Stomach (tissue), 9 donors: Measurements from ENCODE around the gene MBP. TPM values are rescaled to one million over a fixed set of nuclear protein-coding genes. Genes with fewer than 3 reads are reported as not detected.

Experiments
- DNase-seq, 2 donors: peaks; one replicate each; pipeline versions ENCODE4 v3.0.0 to v3.0.0-alpha.2; 2013 to 2019
- H3K27ac ChIP-seq, 5 donors: fragments of 200-600 bp in 4 of 5; sonication (generic) in 4 of 5; one replicate each; pipeline ENCODE4 v1.5.1; 2013 to 2019; ENCODE audit warnings: mild to moderate bottlenecking in 1 of 5, moderate library complexity in 1 of 5
- H3K27me3 ChIP-seq, 3 donors: fragments of 200-600 bp; sonication (generic); one replicate each; pipeline ENCODE4 v1.5.1; 2017 to 2019; ENCODE audit warnings: mixed run types in 1 of 3
- H3K36me3 ChIP-seq, 4 donors: fragments of 200-600 bp; sonication (generic); 1 replicate in 3 of 4; 2 replicates in 1 of 4; pipeline ENCODE4 v1.5.1; 2016 to 2019
- H3K4me1 ChIP-seq, 4 donors: fragments of 200-600 bp; sonication (generic); one replicate each; pipeline ENCODE4 v1.5.1; 2016 to 2019
- H3K4me3 ChIP-seq, 4 donors: fragments of 200-600 bp; sonication (generic) in 3 of 4; one replicate each; pipeline ENCODE4 v1.5.1; 2016 to 2019; ENCODE audit warnings: mild to moderate bottlenecking in 1 of 4
- H3K9me3 ChIP-seq, 4 donors: fragments of 200-600 bp; sonication (generic); one replicate each; pipeline ENCODE4 v1.5.1; 2016 to 2019
- CTCF ChIP-seq, 7 experiments: fragments of 450-650 bp in 4 of 7; fragments of 200-600 bp in 3 of 7; sonication (generic) in 3 of 7; IDR thresholded peaks; one replicate each; pipeline ENCODE4 v1.5.1; 2016 to 2019; ENCODE audit warnings: antibody characterized with exemption in 7 of 7, control low read depth in 2 of 7, mild to moderate bottlenecking in 1 of 7
- EP300 ChIP-seq: sonication (generic); formaldehyde crosslinking; IDR thresholded peaks from one replicate; pipeline ENCODE4 v1.6.1; 2017; ENCODE audit warnings: antibody characterized with exemption
- POLR2A ChIP-seq, 4 donors: fragments of 450-650 bp; IDR thresholded peaks; one replicate each; pipeline ENCODE4 v1.6.1; 2016; ENCODE audit warnings: antibody characterized with exemption in 4 of 4, control low read depth in 2 of 4, mild to moderate bottlenecking in 1 of 4, moderate library complexity in 1 of 4
- POLR2AphosphoS5 ChIP-seq, 3 donors: sonication (generic); formaldehyde crosslinking; IDR thresholded peaks; one replicate each; pipeline ENCODE4 v1.6.1; 2016; ENCODE audit warnings: antibody characterized with exemption in 3 of 3
- WGBS, 5 donors: extraction: QIAGEN DNeasy Blood & Tissue Kit in 3 of 5; methylation state at CpG; one replicate each; pipeline versions ENCODE4 v1.1.5 to v1.1.7; 2013 to 2018; 5-methylcytosine and 5-hydroxymethylcytosine counted together
- intact Hi-C: fragments of 100-400 bp; cut with DNase I; formaldehyde crosslinking; loops from one replicate; pipeline ENCODE4 v1.15.1; 2023; ENCODE audit warnings: low total_unique reads
- polyA plus RNA-seq, 3 donors: library from polyadenylated mRNA; stranded (reverse); fragments of 200-250 nt; gene quantifications; one replicate each; pipeline ENCODE4 v1.2.3, GENCODE V29; 2013
- total RNA-seq, 5 donors: library from RNA; depleted of rRNA; stranded (reverse); fragments of >200 nt; gene quantifications; one replicate each; pipeline versions ENCODE4 v1.1.0 to v1.2.3, GENCODE V29; 2014 to 2016
- donor health status: healthy with polysubstance abuse.
- donor health status: Bipolar disorder and iron deficiency.
- donor health status: healthy.

The MBP gene
- total and polyA plus RNA-seq, 8 donors: 7.9 to 407 (median 33.3) TPM

- intact Hi-C loops: no loop called here
- Histone ChIP-seq H3K27me3 (no peaks in the 10 kb centered on the region), H3K27ac (no peak overlapping the region), H3K4me3 (no peak overlapping the region), H3K4me1 (peaks cover 59 to 96% (median 72%) of the 10 kb centered on the region in 4 donors), H3K36me3 (peaks cover 0 to 27% (median 7%) of the 10 kb centered on the region in 4 donors), H3K9me3 (no peaks in the 10 kb centered on the region)
- 81 to 94% (median 91%) methylated on average over 3 to 4 of the region's 4 CpGs for WGBS, 5 donors
- TF ChIP-seq POLR2A (IDR thresholded peaks at IDR 0.05) (no peak), CTCF (IDR thresholded peaks at IDR 0.05) (no peak), POLR2AphosphoS5 (IDR thresholded peaks at IDR 0.05) (no peak), EP300 (no peak)
- no peak for DNase-seq
These were observed 72.4 kb downstream of the MBP start for GRCh38 chr18:77060151-77060550.

GRCh38 chr18:77059294-77059916 lies 73.2 kb downstream of the MBP start:
- DNase-seq: peak in 1 of 2 donors; percentile 82
- WGBS, 5 donors: 77 to 88% (median 85%) methylated on average over 2 of the region's 2 CpGs

GRCh38 chr18:77058290-77058835 lies 74.2 kb downstream of the MBP start:
- intact Hi-C loops: loop anchor here (10.0 kb wide), 1 partner anchor 54 kb away; no protein-coding TSS in a partner anchor
- 73 to 84% (median 81%) methylated on average over 29 to 32 of the region's 32 CpGs for WGBS, 5 donors
- Histone ChIP-seq H3K27me3 (no peaks in the 10 kb centered on the region), H3K27ac (peak overlapping the region in 4 of 5 donors; percentile 44 to 74 (median 66)), H3K36me3 (peaks cover 0 to 17% (median 3%) of the 10 kb centered on the region in 4 donors), H3K4me3 (no peak overlapping the region), H3K9me3 (no peaks in the 10 kb centered on the region), H3K4me1 (peaks cover 70 to 96% (median 78%) of the 10 kb centered on the region in 4 donors)
- TF ChIP-seq EP300: no peak
- peak in 1 of 2 donors; percentile 71 for DNase-seq

More at GRCh38 chr18:77059294-77059916, 73.2 kb downstream of the MBP start:
- no peak overlapping the region for H3K4me3 ChIP-seq
- H3K9me3 ChIP-seq: no peaks in the 10 kb centered on the region
- no peak for TF ChIP-seq POLR2A (IDR thresholded peaks at IDR 0.05)
- peak in 5 of 7 experiments; percentile 27 to 62 (median 56) for TF ChIP-seq CTCF (IDR thresholded peaks at IDR 0.05)
- peaks cover 0 to 20% (median 7%) of the 10 kb centered on the region in 4 donors for H3K36me3 ChIP-seq
- H3K27me3 ChIP-seq: no peaks in the 10 kb centered on the region
- H3K27ac ChIP-seq: peak overlapping the region in 1 of 5 donors; percentile 71
- intact Hi-C loops: loop anchor here (10.0 kb wide), 1 partner anchor 55 kb away; no protein-coding TSS in a partner anchor
- H3K4me1 ChIP-seq: peaks cover 62 to 96% (median 75%) of the 10 kb centered on the region in 4 donors

- H3K4me1 ChIP-seq: peaks cover 59 to 96% (median 67%) of the 10 kb centered on the region in 4 donors
- intact Hi-C loops: loop anchor here (10.0 kb wide), 1 partner anchor 52 kb away; no protein-coding TSS in a partner anchor
- WGBS, 5 donors: 36 to 50% (median 44%) methylated on average over 5 of the region's 5 CpGs
These were observed 75.6 kb downstream of the MBP start for GRCh38 chr18:77057006-77057395.

More at GRCh38 chr18:77057006-77057395, 75.6 kb downstream of the MBP start:
- Histone ChIP-seq H3K36me3 (peaks cover 0 to 5% (median 2%) of the 10 kb centered on the region in 4 donors), H3K4me3 (no peak overlapping the region), H3K27ac (peak overlapping the region; percentile 39 to 90 (median 81)), H3K27me3 (no peaks in the 10 kb centered on the region), H3K9me3 (no peaks in the 10 kb centered on the region)
- DNase-seq: peak in 1 of 2 donors; percentile 60
- TF ChIP-seq POLR2A (IDR thresholded peaks at IDR 0.05) (no peak), CTCF (IDR thresholded peaks at IDR 0.05) (no peak), POLR2AphosphoS5 (IDR thresholded peaks at IDR 0.05) (no peak), EP300 (no peak)
